Left ventricle myocardium superior (tissue), 1 donor: ENCODE results near the gene PODN. TPM values are rescaled to one million over a fixed set of nuclear protein-coding genes. Genes with fewer than 3 reads are reported as not detected.

Experiments
- ATAC-seq: fragments of 200-7000 bp; cut with Tn5 transposase; one replicate; pipeline ENCODE4 v1.9.1; 2020; ENCODE audit warnings: mild to moderate bottlenecking, moderate library complexity
- DNase-seq: peaks from one replicate; pipeline ENCODE4 v3.0.0-alpha.2; 2020
- intact Hi-C: fragments of 100-400 bp; cut with micrococcal nuclease; formaldehyde crosslinking; loops from one replicate; pipeline ENCODE4 v1.11.0; 2022
- total RNA-seq: library from RNA; stranded (reverse); fragmentation: NEBNext Ultra II Directional; extraction: Animal tissue kit (Norgen Biotek cat#: 25700); gene quantifications from one replicate; pipeline ENCODE4 v1.2.1, GENCODE V29; 2021
- donor health status: DM: no; HTN: yes; CAD: no; lungs with severe emphysema.

The PODN gene
- total RNA-seq, 1 donor from 2014 or later = 19.4 TPM

- DNase-seq = no peak
- ATAC-seq = no peak
- intact Hi-C loops = no loop called here
Observed at GRCh38 chr1:53107570-53108322, 45.7 kb downstream of the PODN start.

GRCh38 chr1:53108646-53109580 is 46.9 kb downstream of the PODN start:
- ATAC-seq (peak; percentile 62), DNase-seq (no peak)
- intact Hi-C loops = no loop called here

- no peak for ATAC-seq
- no peak for DNase-seq
- intact Hi-C loops = no loop called here
Observed at GRCh38 chr1:53110370-53111072, 48.5 kb downstream of the PODN start.

GRCh38 chr1:53111073-53111556 is 49.1 kb downstream of the PODN start:
- no peak for DNase-seq
- ATAC-seq = no peak
- intact Hi-C loops = no loop called here

GRCh38 chr1:53111693-53112092 is 49.7 kb downstream of the PODN start:
- ATAC-seq (no peak), DNase-seq (no peak)
- intact Hi-C loops = no loop called here

- intact Hi-C loops = no loop called here
- ATAC-seq (no peak), DNase-seq (no peak)
Observed at GRCh38 chr1:53112271-53112774, 50.3 kb downstream of the PODN start.

GRCh38 chr1:53112861-53113260 is 50.8 kb downstream of the PODN start:
- intact Hi-C loops = no loop called here
- ATAC-seq (no peak), DNase-seq (no peak)

GRCh38 chr1:53114090-53114489 is 52.1 kb downstream of the PODN start:
- DNase-seq (no peak), ATAC-seq (no peak)
- intact Hi-C loops = no loop called here

GRCh38 chr1:53114581-53115400 is 52.8 kb downstream of the PODN start:
- no peak for DNase-seq
- ATAC-seq = no peak
- intact Hi-C loops = no loop called here

GRCh38 chr1:53115403-53116306 is 53.6 kb downstream of the PODN start:
- peak; percentile 38 for DNase-seq
- ATAC-seq = peak; percentile 18
- intact Hi-C loops = no loop called here

- DNase-seq (peak; percentile 24), ATAC-seq (no peak)
- intact Hi-C loops = no loop called here
Observed at GRCh38 chr1:53116307-53116810, 54.3 kb downstream of the PODN start.

- DNase-seq (peak; percentile 6), ATAC-seq (no peak)
- intact Hi-C loops = no loop called here
Observed at GRCh38 chr1:53116933-53117600, 55.1 kb downstream of the PODN start.

- intact Hi-C loops = no loop called here
Observed at GRCh38 chr1:53117836-53118235, 55.8 kb downstream of the PODN start.

GRCh38 chr1:53120659-53121058 is 58.6 kb downstream of the PODN start:
- intact Hi-C loops = no loop called here
- ATAC-seq = no peak
- DNase-seq = no peak

More at GRCh38 chr1:53117836-53118235, 55.8 kb downstream of the PODN start:
- ATAC-seq = no peak
- peak; percentile 5 for DNase-seq

GRCh38 chr1:53121319-53122172 is 59.5 kb downstream of the PODN start:
- peak; percentile 78 for DNase-seq
- ATAC-seq = peak; percentile 61
- intact Hi-C loops = no loop called here
